ENCODE data around the gene SOAT1.
A peak's percentile ranks its signal among the peaks of the same experiment; 100 is the strongest.
"Not testable (repeated sequence)": the region's sequence is repeated elsewhere in the genome, so short reads cannot be mapped to it uniquely, and the experiment has no call there.

The SOAT1 gene

GRCh38 chr1:179365342-179366092 is 71.9 kb downstream of the SOAT1 start, which contains the start of gene AXDND1:
TSS of gene AXDND1 (plus strand) at chr1:179365971. CDS start at chr1:179366510, 539 bp downstream.
- FAIRE-seq, result peak; percentile 47

- no peak for FAIRE-seq
Observed at GRCh38 chr1:179366093-179366800, 72.7 kb downstream of the SOAT1 start.

GRCh38 chr1:179369751-179370341 is 76.2 kb downstream of the SOAT1 start:
- peak; percentile 96 for FAIRE-seq

DNA sequence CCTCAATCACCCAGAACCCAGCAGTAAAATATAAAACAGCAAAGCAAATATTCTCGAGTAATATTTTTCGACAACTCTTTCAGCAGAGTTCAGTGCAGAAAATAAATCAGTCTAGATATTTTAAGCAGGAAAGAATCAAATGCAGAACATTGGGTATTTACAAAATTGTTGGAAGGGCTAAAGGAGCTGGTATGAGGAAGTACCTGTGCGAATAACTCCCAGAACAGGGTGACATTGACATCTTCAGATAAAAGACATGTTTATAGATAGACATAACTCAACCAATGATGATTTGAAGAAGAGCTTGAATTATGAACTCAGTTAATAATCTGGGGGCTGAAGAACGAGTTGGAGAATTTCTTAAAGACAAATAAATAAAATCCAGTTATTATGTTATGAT is 78.6 kb downstream of the SOAT1 start:
- FAIRE-seq, result no peak

- no peak for FAIRE-seq
Observed at GRCh38 chr1:179376223-179376622, 82.6 kb downstream of the SOAT1 start.

- FAIRE-seq, result no peak
Observed at GRCh38 chr1:179380299-179380698, 86.7 kb downstream of the SOAT1 start.

GRCh38 chr1:179384027-179384426 is 90.4 kb downstream of the SOAT1 start:
- peak; percentile 11 for FAIRE-seq

DNA sequence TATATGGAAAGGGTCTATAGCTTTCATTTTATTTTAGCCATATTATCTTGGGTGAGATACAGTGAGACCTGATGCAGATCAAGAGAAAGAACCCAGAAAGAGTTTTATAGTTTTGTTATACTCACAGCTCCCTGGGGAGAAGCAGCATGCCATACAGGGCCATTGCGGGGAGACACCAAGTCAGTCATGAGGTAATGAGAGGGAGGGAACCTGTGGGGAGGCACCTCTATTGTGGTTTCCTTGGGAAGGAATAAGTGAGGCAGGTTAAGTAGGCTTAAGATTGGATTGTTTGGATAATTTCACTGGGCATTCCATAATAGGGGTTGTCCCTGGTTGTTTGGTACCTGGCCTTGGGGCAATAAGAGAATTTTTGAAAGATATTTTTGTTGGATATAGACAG is 91.9 kb downstream of the SOAT1 start:
- no peak for FAIRE-seq

GRCh38 chr1:179393721-179394120 is 100.1 kb downstream of the SOAT1 start:
- no peak for FAIRE-seq

DNA sequence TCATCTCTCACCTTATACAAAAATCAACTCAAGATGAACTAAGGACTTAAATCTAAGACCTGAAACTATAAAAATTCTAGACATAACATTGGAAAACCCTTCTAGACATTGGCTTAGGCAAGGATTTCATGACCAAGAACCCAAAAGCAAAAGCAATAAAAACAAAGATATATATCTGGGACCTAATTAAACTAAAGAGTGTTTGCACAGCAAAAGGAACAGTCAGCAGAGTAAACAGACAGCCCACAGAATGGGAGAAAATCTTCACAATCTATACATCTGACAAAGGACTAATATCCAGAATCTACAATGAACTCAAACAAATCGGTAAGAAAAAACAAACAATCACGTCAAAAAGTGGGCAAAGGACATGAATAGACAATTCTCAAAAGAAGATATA is 105.8 kb downstream of the SOAT1 start:
- not testable (repeated sequence) for FAIRE-seq
